Erythroblast (primary cell): ENCODE results near the gene ZPBP2.

Source experiments
- GATA1 ChIP-seq: IDR thresholded peaks from 2 replicates; pipeline ENCODE4 v1.6.1; 2011; ENCODE audit warnings: low read depth, mild to moderate bottlenecking, control low read depth, low read length, moderate library complexity
- POLR2A ChIP-seq: IDR thresholded peaks from 2 replicates; pipeline ENCODE4 v1.6.1; 2011; ENCODE audit warnings: mild to moderate bottlenecking, low read length

GRCh38 chr17:39838784-39839183 lies 29.2 kb upstream of the ZPBP2 start:
- TF ChIP-seq POLR2A (no peak), GATA1 (no peak)
